DOHH2 (cell line): Measurements from ENCODE around the gene R3HDM4.

Experiments
- H3F3A ChIP-seq: fragments of 200-600 bp; sonication (generic), shearing (Covaris generic); 2 replicates; pipeline ENCODE4 v1.6.0; 2016; ENCODE audit warnings: antibody characterized with exemption, mild to moderate bottlenecking; ENCODE audit not compliant: control insufficient read depth, insufficient read depth
- H3K27ac ChIP-seq: fragments of 200-600 bp; sonication (generic); 2 replicates; pipeline ENCODE4 v1.5.1; 2014; ENCODE audit warnings: low read depth, mild to moderate bottlenecking, low read length, moderate library complexity
- H3K27me3 ChIP-seq: fragments of 200-600 bp; sonication (generic); 2 replicates; pipeline ENCODE4 v1.6.1; 2014; ENCODE audit warnings: mild to moderate bottlenecking, low read length, mixed read lengths; ENCODE audit not compliant: control insufficient read depth
- H3K36me3 ChIP-seq: fragments of 200-600 bp; sonication (generic); 2 replicates; pipeline ENCODE4 v1.6.1; 2014; ENCODE audit warnings: mild to moderate bottlenecking, low read length, moderate library complexity, mixed read lengths; ENCODE audit not compliant: control insufficient read depth
- H3K4me1 ChIP-seq: fragments of 200-600 bp; sonication (generic); 2 replicates; pipeline ENCODE4 v1.6.1; 2014; ENCODE audit warnings: mild to moderate bottlenecking, low read length, mixed read lengths; ENCODE audit not compliant: control insufficient read depth
- H3K4me2 ChIP-seq: fragments of 200-600 bp; sonication (generic); 2 replicates; pipeline ENCODE4 v1.6.0; 2014; ENCODE audit warnings: mild to moderate bottlenecking, low read length, moderate library complexity
- H3K4me3 ChIP-seq: fragments of 200-600 bp; sonication (generic); 2 replicates; pipeline ENCODE4 v1.5.1; 2014; ENCODE audit warnings: mild to moderate bottlenecking, low read length, mixed read lengths
- H3K79me2 ChIP-seq: fragments of 200-600 bp; sonication (generic); 2 replicates; pipeline ENCODE4 v1.6.1; 2014; ENCODE audit warnings: mild to moderate bottlenecking, low read length, mixed read lengths; ENCODE audit not compliant: control insufficient read depth
- H3K9me2 ChIP-seq: fragments of 200-600 bp; sonication (generic); replicated peaks from 2 replicates; pipeline ENCODE4 v1.6.1; 2014; ENCODE audit warnings: mild to moderate bottlenecking, low read length, mixed read lengths; ENCODE audit not compliant: control insufficient read depth
- H3K9me3 ChIP-seq: fragments of 200-600 bp; sonication (generic); 2 replicates; pipeline ENCODE4 v1.6.1; 2014; ENCODE audit warnings: antibody characterized with exemption, low read length, mixed read lengths; ENCODE audit not compliant: control insufficient read depth, insufficient read depth
- H4K20me1 ChIP-seq: fragments of 200-600 bp; sonication (generic); 2 replicates; pipeline ENCODE4 v1.6.0; 2014; ENCODE audit warnings: low read depth, mild to moderate bottlenecking, antibody characterized with exemption, low read length, moderate library complexity; ENCODE audit not compliant: control insufficient read depth, insufficient read depth
- EZH2phosphoT487 ChIP-seq: fragments of 200-600 bp; sonication (generic); IDR thresholded peaks from 2 replicates; pipeline ENCODE4 v1.6.1; 2017; ENCODE audit warnings: borderline replicate concordance, mild to moderate bottlenecking, antibody characterized with exemption, low read length, moderate library complexity, mixed read lengths
- TF ChIP-seq, protein P1 (sequence below): fragments of 200-600 bp; sonication (generic); IDR thresholded peaks from one replicate; pipeline ENCODE4 v1.5.1; 2014; ENCODE audit warnings: antibody characterized with exemption, mild to moderate bottlenecking, low read depth, low read length; ENCODE audit not compliant: poor library complexity, severe bottlenecking

Gene R3HDM4

DNA sequence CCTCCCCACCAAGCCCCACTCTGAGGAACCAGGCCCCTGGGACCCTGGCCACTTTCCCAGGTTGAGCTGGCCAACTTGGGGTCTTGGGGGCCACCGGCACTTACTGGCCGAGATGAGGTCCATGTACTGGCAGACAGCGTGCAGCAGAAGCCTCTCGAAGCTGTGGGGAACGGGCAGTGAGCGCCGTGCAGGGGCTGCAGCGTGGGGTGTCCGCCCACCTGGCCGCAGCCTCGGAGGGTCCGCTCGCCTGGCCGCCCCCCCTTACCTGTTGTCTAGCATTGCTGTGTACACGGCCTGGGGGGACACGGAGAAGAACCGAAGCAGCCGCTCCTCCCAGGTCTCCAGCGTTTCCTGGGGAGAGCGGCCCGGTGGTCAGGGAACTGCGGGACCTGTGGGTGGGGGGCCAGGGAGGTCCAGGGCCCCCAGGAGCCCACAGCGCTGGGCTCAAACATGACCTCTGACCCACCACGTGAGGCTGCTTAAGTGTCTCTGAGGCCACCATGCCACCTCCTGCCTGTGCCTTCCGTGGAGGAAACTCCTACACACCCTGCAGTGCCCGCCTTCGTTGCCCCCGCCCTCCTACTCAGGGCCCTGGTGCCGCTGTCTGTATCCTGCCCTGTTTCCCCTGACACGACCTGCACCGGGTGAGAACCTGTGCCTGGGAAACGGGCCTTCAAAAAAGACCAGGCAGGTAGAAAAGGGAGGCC is 13.5 kb downstream of the R3HDM4 start:
- Histone ChIP-seq H3K27ac (no peak overlapping the region), H3K36me3 (peaks cover 9% of the 10 kb centered on the region; the same call in 1 of the 2 replicates)

GRCh38 chr19:898663-899062 is 14.4 kb downstream of the R3HDM4 start:
- no peaks in the 10 kb centered on the region for H3K9me2 ChIP-seq
- peaks cover 27% of the 10 kb centered on the region for H3K4me1 ChIP-seq
- no peaks in the 10 kb centered on the region for H3K27me3 ChIP-seq
- 0 out of 2 replicates have a peak overlapping the region, but pooled peaks have one; percentile 20 for H3K27ac ChIP-seq
- peaks cover 9% of the 10 kb centered on the region; the same call in 1 of the 2 replicates for H3K36me3 ChIP-seq
- no peaks in the 10 kb centered on the region; the same call in 1 of the 2 replicates for H3K79me2 ChIP-seq
- H3K9me3 ChIP-seq = no peaks in the 10 kb centered on the region
- TF ChIP-seq EZH2phosphoT487 = no peak
- TF ChIP-seq, protein P1, sequence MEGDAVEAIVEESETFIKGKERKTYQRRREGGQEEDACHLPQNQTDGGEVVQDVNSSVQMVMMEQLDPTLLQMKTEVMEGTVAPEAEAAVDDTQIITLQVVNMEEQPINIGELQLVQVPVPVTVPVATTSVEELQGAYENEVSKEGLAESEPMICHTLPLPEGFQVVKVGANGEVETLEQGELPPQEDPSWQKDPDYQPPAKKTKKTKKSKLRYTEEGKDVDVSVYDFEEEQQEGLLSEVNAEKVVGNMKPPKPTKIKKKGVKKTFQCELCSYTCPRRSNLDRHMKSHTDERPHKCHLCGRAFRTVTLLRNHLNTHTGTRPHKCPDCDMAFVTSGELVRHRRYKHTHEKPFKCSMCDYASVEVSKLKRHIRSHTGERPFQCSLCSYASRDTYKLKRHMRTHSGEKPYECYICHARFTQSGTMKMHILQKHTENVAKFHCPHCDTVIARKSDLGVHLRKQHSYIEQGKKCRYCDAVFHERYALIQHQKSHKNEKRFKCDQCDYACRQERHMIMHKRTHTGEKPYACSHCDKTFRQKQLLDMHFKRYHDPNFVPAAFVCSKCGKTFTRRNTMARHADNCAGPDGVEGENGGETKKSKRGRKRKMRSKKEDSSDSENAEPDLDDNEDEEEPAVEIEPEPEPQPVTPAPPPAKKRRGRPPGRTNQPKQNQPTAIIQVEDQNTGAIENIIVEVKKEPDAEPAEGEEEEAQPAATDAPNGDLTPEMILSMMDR = no peak
- peaks cover 6% of the 10 kb centered on the region for H3F3A ChIP-seq
- no peak overlapping the region for H3K4me3 ChIP-seq
- peak overlapping the region; percentile 42 for H3K4me2 ChIP-seq
- peaks cover 8% of the 10 kb centered on the region; the same call in 1 of the 2 replicates for H4K20me1 ChIP-seq

More for the DNA sequence above, 13.5 kb downstream of the R3HDM4 start:
- Histone ChIP-seq H3K4me1 (peaks cover 25% of the 10 kb centered on the region), H3K9me3 (no peaks in the 10 kb centered on the region), H3K27me3 (no peaks in the 10 kb centered on the region), H3K4me2 (peak overlapping the region; percentile 42), H3K79me2 (peaks cover 5% of the 10 kb centered on the region; the same call in 1 of the 2 replicates), H4K20me1 (peaks cover 8% of the 10 kb centered on the region; the same call in 1 of the 2 replicates), H3F3A (peaks cover 6% of the 10 kb centered on the region), H3K4me3 (no peak overlapping the region), H3K9me2 (no peaks in the 10 kb centered on the region)
- no peak for TF ChIP-seq EZH2phosphoT487

DNA sequence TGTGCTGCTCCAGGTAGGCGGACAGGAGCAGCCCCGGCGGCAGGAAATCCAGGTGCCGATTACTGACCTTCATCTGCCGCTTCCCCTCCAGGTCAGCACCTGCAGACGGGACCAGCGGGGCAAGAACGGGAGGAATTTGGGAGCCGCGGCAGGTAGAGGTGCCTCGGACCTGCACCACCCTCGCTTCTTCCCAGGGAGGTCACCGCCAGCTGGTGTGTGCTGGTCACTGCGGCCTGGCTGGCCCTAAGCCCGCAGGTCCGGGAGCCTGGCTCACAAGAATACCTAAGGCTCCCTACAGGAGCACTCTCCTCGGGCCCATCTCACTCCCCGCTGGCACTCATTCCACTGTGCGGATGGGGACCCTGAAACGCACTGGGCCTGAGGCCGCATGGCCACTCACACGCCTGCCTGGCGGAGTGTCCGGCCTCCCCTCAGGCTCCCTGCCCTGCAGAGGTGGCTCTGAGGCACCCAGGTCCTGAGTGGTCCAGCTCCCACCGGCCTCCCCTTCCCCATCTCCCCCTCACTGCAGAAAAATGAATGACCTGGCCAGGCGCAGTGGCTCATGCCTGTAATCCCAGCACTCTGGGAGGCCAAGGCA is 15.5 kb downstream of the R3HDM4 start:
- H3F3A ChIP-seq = peaks cover 2% of the 10 kb centered on the region; the same call in 1 of the 2 replicates
- H3K27ac ChIP-seq = no peak overlapping the region
- H3K79me2 ChIP-seq = no peaks in the 10 kb centered on the region
- H3K36me3 ChIP-seq = peaks cover 9% of the 10 kb centered on the region; the same call in 1 of the 2 replicates
- peaks cover 32% of the 10 kb centered on the region for H3K4me1 ChIP-seq
- no peaks in the 10 kb centered on the region for H3K9me2 ChIP-seq
- H4K20me1 ChIP-seq = peaks cover 8% of the 10 kb centered on the region; the same call in 1 of the 2 replicates
- TF ChIP-seq, protein P1 = no peak
- TF ChIP-seq EZH2phosphoT487 = no peak
- no peak overlapping the region for H3K4me2 ChIP-seq
- H3K9me3 ChIP-seq = no peaks in the 10 kb centered on the region
- H3K4me3 ChIP-seq = no peak overlapping the region
- no peaks in the 10 kb centered on the region for H3K27me3 ChIP-seq
